Putamen (tissue), 1 donor: Measurements from ENCODE around the gene F13B.
"Not testable (repeated sequence)": the region's sequence is repeated elsewhere in the genome, so short reads cannot be mapped to it uniquely, and the experiment has no call there.

Experiments
- DNase-seq: peaks from one replicate; pipeline ENCODE4 v3.0.0-alpha.2; 2016; ENCODE audit warnings: low spot score

The F13B gene

GRCh38 chr1:197066719-197067456, at the start of gene F13B:
TSS of gene F13B (minus strand) at chr1:197067260. CDS start at chr1:197067223, 37 bp downstream.
- no peak for DNase-seq

GRCh38 chr1:197116156-197116555, 49.1 kb upstream of the F13B start:
- DNase-seq: no peak

- no peak for DNase-seq
Observed at GRCh38 chr1:197106869-197107268, 39.8 kb upstream of the F13B start.

- no peak for DNase-seq
Observed at GRCh38 chr1:197103300-197103699, 36.2 kb upstream of the F13B start.

GRCh38 chr1:197101978-197102377, 34.9 kb upstream of the F13B start:
- DNase-seq: no peak

- no peak for DNase-seq
Observed at GRCh38 chr1:197100677-197101076, 33.6 kb upstream of the F13B start.

- DNase-seq: no peak
Observed at GRCh38 chr1:197099444-197099843, 32.4 kb upstream of the F13B start.

GRCh38 chr1:197096971-197097370, 29.9 kb upstream of the F13B start:
- not testable (repeated sequence) for DNase-seq

GRCh38 chr1:197096137-197096536, 29.1 kb upstream of the F13B start:
- no peak for DNase-seq

GRCh38 chr1:197093226-197093885, 26.3 kb upstream of the F13B start:
- no peak for DNase-seq

GRCh38 chr1:197092491-197093023, 25.5 kb upstream of the F13B start:
- no peak for DNase-seq

- no peak for DNase-seq
Observed at GRCh38 chr1:197083474-197083873, 16.4 kb upstream of the F13B start.

GRCh38 chr1:197081117-197081753, 14.2 kb upstream of the F13B start:
- no peak for DNase-seq

- no peak for DNase-seq
Observed at GRCh38 chr1:197080323-197080722, 13.3 kb upstream of the F13B start.

GRCh38 chr1:197076585-197076984, 9.5 kb upstream of the F13B start:
- no peak for DNase-seq

GRCh38 chr1:197073978-197074377, 6.9 kb upstream of the F13B start:
- DNase-seq: no peak

GRCh38 chr1:197067457-197067818, 378 bp upstream of the F13B start:
- no peak for DNase-seq

GRCh38 chr1:197066277-197066676, 783 bp downstream of the F13B start:
- no peak for DNase-seq

- no peak for DNase-seq
Observed at GRCh38 chr1:197065559-197065958, 1.5 kb downstream of the F13B start.

GRCh38 chr1:197063212-197063611, 3.8 kb downstream of the F13B start:
- no peak for DNase-seq

GRCh38 chr1:197062692-197063091, 4.4 kb downstream of the F13B start:
- no peak for DNase-seq

- DNase-seq: no peak
Observed at GRCh38 chr1:197049100-197049499, 18.0 kb downstream of the F13B start.
